GM13977 (cell line): ENCODE measurements around the gene APBB2.

Experiments used
- DNase-seq: peaks from one replicate; pipeline ENCODE4 v3.0.0; 2012; ENCODE audit warnings: low spot score
- in situ Hi-C: fragments of 300-500 bp; cut with MboI; formaldehyde crosslinking; loops from one replicate; pipeline ENCODE4 v1.12.0; 2022; ENCODE audit warnings: low sequenced_read_pairs, low pct_unique_long_range_greater_than_20kb, mixed read lengths, inconsistent platforms; ENCODE audit not compliant: unreplicated experiment
- TF ChIP-seq, protein P1 (sequence below): IDR thresholded peaks from 2 replicates; pipeline ENCODE4 v1.5.1; 2012; ENCODE audit warnings: mild to moderate bottlenecking, control low read depth; ENCODE audit not compliant: insufficient read depth; ENCODE audit errors: extremely low read depth, missing control alignments

Gene APBB2

GRCh38 chr4:41043465-41043864 lies 170.9 kb downstream of the APBB2 start:
- no peak for DNase-seq
- in situ Hi-C loops, result no loop called here
- TF ChIP-seq, protein P1, sequence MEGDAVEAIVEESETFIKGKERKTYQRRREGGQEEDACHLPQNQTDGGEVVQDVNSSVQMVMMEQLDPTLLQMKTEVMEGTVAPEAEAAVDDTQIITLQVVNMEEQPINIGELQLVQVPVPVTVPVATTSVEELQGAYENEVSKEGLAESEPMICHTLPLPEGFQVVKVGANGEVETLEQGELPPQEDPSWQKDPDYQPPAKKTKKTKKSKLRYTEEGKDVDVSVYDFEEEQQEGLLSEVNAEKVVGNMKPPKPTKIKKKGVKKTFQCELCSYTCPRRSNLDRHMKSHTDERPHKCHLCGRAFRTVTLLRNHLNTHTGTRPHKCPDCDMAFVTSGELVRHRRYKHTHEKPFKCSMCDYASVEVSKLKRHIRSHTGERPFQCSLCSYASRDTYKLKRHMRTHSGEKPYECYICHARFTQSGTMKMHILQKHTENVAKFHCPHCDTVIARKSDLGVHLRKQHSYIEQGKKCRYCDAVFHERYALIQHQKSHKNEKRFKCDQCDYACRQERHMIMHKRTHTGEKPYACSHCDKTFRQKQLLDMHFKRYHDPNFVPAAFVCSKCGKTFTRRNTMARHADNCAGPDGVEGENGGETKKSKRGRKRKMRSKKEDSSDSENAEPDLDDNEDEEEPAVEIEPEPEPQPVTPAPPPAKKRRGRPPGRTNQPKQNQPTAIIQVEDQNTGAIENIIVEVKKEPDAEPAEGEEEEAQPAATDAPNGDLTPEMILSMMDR, result no peak

DNA sequence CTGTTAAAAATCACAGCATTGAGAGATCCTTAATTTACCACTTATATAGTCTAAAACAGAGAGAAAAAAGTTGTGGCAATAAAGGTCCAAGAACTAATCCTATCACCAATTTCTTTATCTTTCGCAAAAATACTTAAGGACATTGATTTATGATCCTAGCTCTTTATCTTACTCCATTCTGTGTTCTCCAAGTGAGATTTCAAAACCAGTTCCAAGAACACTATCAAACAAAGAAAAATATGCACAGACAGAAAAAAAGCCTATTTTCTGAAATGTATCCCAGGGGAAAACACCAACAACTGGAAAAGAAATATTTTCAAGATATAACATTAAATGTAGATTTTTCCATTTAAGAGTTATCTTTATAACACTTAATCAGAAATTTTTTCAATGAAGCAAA lies 172.8 kb downstream of the APBB2 start:
- TF ChIP-seq, protein P1, result no peak
- DNase-seq, result no peak
- in situ Hi-C loops, result no loop called here

- no peak for DNase-seq
- in situ Hi-C loops, result no loop called here
- TF ChIP-seq, protein P1, result no peak
Observed at GRCh38 chr4:41039317-41039716, 175.0 kb downstream of the APBB2 start.

DNA sequence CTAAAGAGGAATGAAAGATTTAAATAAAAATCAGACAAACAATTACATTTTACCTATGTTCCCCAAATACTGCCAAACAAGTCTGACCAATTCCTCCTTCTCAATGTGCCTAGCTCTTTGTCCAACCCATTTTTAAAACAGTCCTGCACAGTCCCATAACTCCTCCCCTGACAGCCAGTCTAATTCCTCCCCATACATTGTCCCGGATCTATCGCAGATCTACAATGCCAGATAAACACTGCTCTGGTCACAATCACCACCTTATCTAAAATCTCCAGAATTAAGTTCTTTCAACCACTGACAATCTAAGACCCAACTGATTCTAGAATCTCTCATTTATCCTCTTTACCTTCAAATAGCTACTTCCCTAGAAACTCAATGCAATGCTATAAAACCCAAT lies 176.0 kb downstream of the APBB2 start:
- no peak for DNase-seq
- TF ChIP-seq, protein P1, result no peak
- in situ Hi-C loops, result no loop called here

DNA sequence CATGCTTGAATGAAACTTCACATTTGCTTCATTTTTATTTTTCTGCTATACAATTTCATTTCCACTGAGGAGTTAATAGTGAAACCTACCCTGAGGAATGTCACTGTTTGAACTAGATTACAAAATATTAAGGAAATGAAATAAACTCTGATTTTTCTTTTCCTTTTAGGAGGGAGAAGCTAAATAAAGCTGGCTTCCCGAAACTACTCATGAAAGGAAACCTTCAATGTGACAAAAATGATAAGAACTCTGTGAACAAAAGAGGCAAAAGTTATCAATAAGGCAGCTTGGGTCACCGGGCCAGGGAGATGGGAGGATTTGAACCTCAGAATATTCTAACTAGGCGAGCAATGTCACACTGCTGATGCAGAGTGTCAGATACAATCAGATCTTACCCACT lies 185.2 kb downstream of the APBB2 start:
- DNase-seq, result no peak
- TF ChIP-seq, protein P1, result no peak
- in situ Hi-C loops, result no loop called here

DNA sequence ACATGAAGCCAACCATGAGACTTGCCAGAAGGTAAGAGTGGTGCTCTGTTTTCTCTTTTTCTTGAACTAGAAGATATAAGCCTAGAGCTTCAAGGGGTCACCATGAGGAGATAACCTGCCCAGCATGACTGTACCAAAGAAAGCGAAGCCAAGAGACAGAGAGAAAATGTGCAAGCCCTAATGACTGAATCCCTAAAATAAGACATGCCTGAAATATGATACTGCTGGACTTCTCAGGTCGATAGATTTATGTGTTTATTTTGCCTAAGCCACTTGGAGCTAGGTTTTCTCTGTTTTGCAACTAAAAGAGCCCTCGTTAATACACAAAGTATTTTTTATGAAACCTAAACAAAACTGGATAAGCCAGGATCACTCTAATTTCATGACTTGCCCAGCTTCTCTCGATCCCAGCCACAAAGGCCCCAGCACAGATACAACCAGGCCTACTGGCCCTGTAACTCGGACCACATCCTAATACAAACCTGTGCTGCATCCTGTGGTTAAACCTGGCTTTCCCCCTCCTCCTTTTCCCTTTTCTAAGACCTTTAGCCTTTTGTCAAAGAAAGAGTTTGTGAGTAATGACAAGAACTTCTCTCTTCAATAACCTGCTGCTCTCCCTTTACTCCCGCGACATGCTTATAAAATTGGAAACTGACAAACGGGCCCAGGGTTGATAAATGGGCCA lies 185.8 kb downstream of the APBB2 start:
- no peak for DNase-seq

More for the DNA sequence above, 185.8 kb downstream of the APBB2 start:
- TF ChIP-seq, protein P1, result no peak
- in situ Hi-C loops, result no loop called here
